ENCODE data around the gene EDIL3.

The EDIL3 gene

GRCh38 chr5:84373506-84373905 is 11.2 kb downstream of the EDIL3 start:
- Histone ChIP-seq H3K9me3 (ENCODE audit: control insufficient read depth, insufficient read depth, low read length) (no peaks in the 10 kb centered on the region), H3K9ac (ENCODE audit: low read depth, low read length) (no peak overlapping the region), H3K36me3 (ENCODE audit: control insufficient read depth, insufficient read depth, low read length) (no peaks in the 10 kb centered on the region), H3K4me1 (ENCODE audit: control insufficient read depth, insufficient read depth, low read length) (peaks cover 3% of the 10 kb centered on the region), H3K27me3 (ENCODE audit: control insufficient read depth, insufficient read depth, low read length) (no peaks in the 10 kb centered on the region), H3K4me3 (ENCODE audit: low read depth, low read length) (no peak overlapping the region)

GRCh38 chr5:84372066-84372695 is 12.5 kb downstream of the EDIL3 start:
- Histone ChIP-seq H3K27me3 (ENCODE audit: control insufficient read depth, insufficient read depth, low read length) (no peaks in the 10 kb centered on the region), H3K9ac (ENCODE audit: low read depth, low read length) (no peak overlapping the region), H3K4me1 (ENCODE audit: control insufficient read depth, insufficient read depth, low read length) (no peaks in the 10 kb centered on the region), H3K4me3 (ENCODE audit: low read depth, low read length) (no peak overlapping the region), H3K9me3 (ENCODE audit: control insufficient read depth, insufficient read depth, low read length) (no peaks in the 10 kb centered on the region), H3K36me3 (ENCODE audit: control insufficient read depth, insufficient read depth, low read length) (no peaks in the 10 kb centered on the region)

GRCh38 chr5:84370176-84370575 is 14.5 kb downstream of the EDIL3 start:
- H3K36me3 ChIP-seq (ENCODE audit: control insufficient read depth, insufficient read depth, low read length) = no peaks in the 10 kb centered on the region
- H3K27me3 ChIP-seq (ENCODE audit: control insufficient read depth, insufficient read depth, low read length) = no peaks in the 10 kb centered on the region
- no peak overlapping the region for H3K4me3 ChIP-seq (ENCODE audit: low read depth, low read length)

GRCh38 chr5:84364043-84364442 is 20.6 kb downstream of the EDIL3 start:
- no peaks in the 10 kb centered on the region for H3K9me3 ChIP-seq (ENCODE audit: control insufficient read depth, insufficient read depth, low read length)
- no peak overlapping the region for H3K9ac ChIP-seq (ENCODE audit: low read depth, low read length)
- no peaks in the 10 kb centered on the region for H3K27me3 ChIP-seq (ENCODE audit: control insufficient read depth, insufficient read depth, low read length)
- H3K4me1 ChIP-seq (ENCODE audit: control insufficient read depth, insufficient read depth, low read length) = no peaks in the 10 kb centered on the region
- H3K4me3 ChIP-seq (ENCODE audit: low read depth, low read length) = no peak overlapping the region
- H3K36me3 ChIP-seq (ENCODE audit: control insufficient read depth, insufficient read depth, low read length) = no peaks in the 10 kb centered on the region

More at GRCh38 chr5:84370176-84370575, 14.5 kb downstream of the EDIL3 start:
- H3K4me1 ChIP-seq (ENCODE audit: control insufficient read depth, insufficient read depth, low read length) = no peaks in the 10 kb centered on the region
- H3K9ac ChIP-seq (ENCODE audit: low read depth, low read length) = no peak overlapping the region
- no peaks in the 10 kb centered on the region for H3K9me3 ChIP-seq (ENCODE audit: control insufficient read depth, insufficient read depth, low read length)

GRCh38 chr5:84362061-84362720 is 22.5 kb downstream of the EDIL3 start:
- Histone ChIP-seq H3K27me3 (ENCODE audit: control insufficient read depth, insufficient read depth, low read length) (no peaks in the 10 kb centered on the region), H3K9ac (ENCODE audit: low read depth, low read length) (no peak overlapping the region), H3K4me3 (ENCODE audit: low read depth, low read length) (no peak overlapping the region), H3K9me3 (ENCODE audit: control insufficient read depth, insufficient read depth, low read length) (no peaks in the 10 kb centered on the region), H3K4me1 (ENCODE audit: control insufficient read depth, insufficient read depth, low read length) (no peaks in the 10 kb centered on the region), H3K36me3 (ENCODE audit: control insufficient read depth, insufficient read depth, low read length) (no peaks in the 10 kb centered on the region)

GRCh38 chr5:84361572-84361971 is 23.1 kb downstream of the EDIL3 start:
- Histone ChIP-seq H3K4me3 (ENCODE audit: low read depth, low read length) (no peak overlapping the region), H3K27me3 (ENCODE audit: control insufficient read depth, insufficient read depth, low read length) (no peaks in the 10 kb centered on the region), H3K36me3 (ENCODE audit: control insufficient read depth, insufficient read depth, low read length) (no peaks in the 10 kb centered on the region), H3K9ac (ENCODE audit: low read depth, low read length) (no peak overlapping the region), H3K4me1 (ENCODE audit: control insufficient read depth, insufficient read depth, low read length) (no peaks in the 10 kb centered on the region), H3K9me3 (ENCODE audit: control insufficient read depth, insufficient read depth, low read length) (no peaks in the 10 kb centered on the region)

GRCh38 chr5:84360056-84360455 is 24.6 kb downstream of the EDIL3 start:
- Histone ChIP-seq H3K9me3 (ENCODE audit: control insufficient read depth, insufficient read depth, low read length) (no peaks in the 10 kb centered on the region), H3K27me3 (ENCODE audit: control insufficient read depth, insufficient read depth, low read length) (no peaks in the 10 kb centered on the region), H3K36me3 (ENCODE audit: control insufficient read depth, insufficient read depth, low read length) (no peaks in the 10 kb centered on the region), H3K9ac (ENCODE audit: low read depth, low read length) (no peak overlapping the region), H3K4me1 (ENCODE audit: control insufficient read depth, insufficient read depth, low read length) (no peaks in the 10 kb centered on the region), H3K4me3 (ENCODE audit: low read depth, low read length) (no peak overlapping the region)

GRCh38 chr5:84354101-84354500 is 30.6 kb downstream of the EDIL3 start:
- Histone ChIP-seq H3K9ac (ENCODE audit: low read depth, low read length) (no peak overlapping the region), H3K36me3 (ENCODE audit: control insufficient read depth, insufficient read depth, low read length) (no peaks in the 10 kb centered on the region), H3K27me3 (ENCODE audit: control insufficient read depth, insufficient read depth, low read length) (no peaks in the 10 kb centered on the region), H3K4me1 (ENCODE audit: control insufficient read depth, insufficient read depth, low read length) (no peaks in the 10 kb centered on the region), H3K9me3 (ENCODE audit: control insufficient read depth, insufficient read depth, low read length) (no peaks in the 10 kb centered on the region), H3K4me3 (ENCODE audit: low read depth, low read length) (no peak overlapping the region)

- H3K4me1 ChIP-seq (ENCODE audit: control insufficient read depth, insufficient read depth, low read length) = peaks cover 16% of the 10 kb centered on the region
- no peaks in the 10 kb centered on the region for H3K9me3 ChIP-seq (ENCODE audit: control insufficient read depth, insufficient read depth, low read length)
- no peak overlapping the region for H3K4me3 ChIP-seq (ENCODE audit: low read depth, low read length)
- no peaks in the 10 kb centered on the region for H3K27me3 ChIP-seq (ENCODE audit: control insufficient read depth, insufficient read depth, low read length)
- no peak overlapping the region for H3K9ac ChIP-seq (ENCODE audit: low read depth, low read length)
- no peaks in the 10 kb centered on the region for H3K36me3 ChIP-seq (ENCODE audit: control insufficient read depth, insufficient read depth, low read length)
Measured at GRCh38 chr5:84344788-84345187, 39.9 kb downstream of the EDIL3 start.

- no peaks in the 10 kb centered on the region for H3K27me3 ChIP-seq (ENCODE audit: control insufficient read depth, insufficient read depth, low read length)
- H3K9me3 ChIP-seq (ENCODE audit: control insufficient read depth, insufficient read depth, low read length) = no peaks in the 10 kb centered on the region
- peaks cover 16% of the 10 kb centered on the region for H3K4me1 ChIP-seq (ENCODE audit: control insufficient read depth, insufficient read depth, low read length)
- H3K36me3 ChIP-seq (ENCODE audit: control insufficient read depth, insufficient read depth, low read length) = no peaks in the 10 kb centered on the region
- H3K9ac ChIP-seq (ENCODE audit: low read depth, low read length) = no peak overlapping the region
- no peak overlapping the region for H3K4me3 ChIP-seq (ENCODE audit: low read depth, low read length)
Measured at GRCh38 chr5:84343171-84343570, 41.5 kb downstream of the EDIL3 start.

- H3K36me3 ChIP-seq (ENCODE audit: control insufficient read depth, insufficient read depth, low read length) = no peaks in the 10 kb centered on the region
- H3K4me1 ChIP-seq (ENCODE audit: control insufficient read depth, insufficient read depth, low read length) = no peaks in the 10 kb centered on the region
- no peak overlapping the region for H3K9ac ChIP-seq (ENCODE audit: low read depth, low read length)
- H3K9me3 ChIP-seq (ENCODE audit: control insufficient read depth, insufficient read depth, low read length) = no peaks in the 10 kb centered on the region
- H3K4me3 ChIP-seq (ENCODE audit: low read depth, low read length) = no peak overlapping the region
- no peaks in the 10 kb centered on the region for H3K27me3 ChIP-seq (ENCODE audit: control insufficient read depth, insufficient read depth, low read length)
Measured at GRCh38 chr5:84332106-84332505, 52.6 kb downstream of the EDIL3 start.

- Histone ChIP-seq H3K36me3 (ENCODE audit: control insufficient read depth, insufficient read depth, low read length) (no peaks in the 10 kb centered on the region), H3K4me1 (ENCODE audit: control insufficient read depth, insufficient read depth, low read length) (no peaks in the 10 kb centered on the region), H3K4me3 (ENCODE audit: low read depth, low read length) (no peak overlapping the region), H3K27me3 (ENCODE audit: control insufficient read depth, insufficient read depth, low read length) (no peaks in the 10 kb centered on the region), H3K9me3 (ENCODE audit: control insufficient read depth, insufficient read depth, low read length) (no peaks in the 10 kb centered on the region), H3K9ac (ENCODE audit: low read depth, low read length) (no peak overlapping the region)
Measured at GRCh38 chr5:84327591-84327990, 57.1 kb downstream of the EDIL3 start.

Measured in iPS-15b (cell line).